ENCODE measurements around the gene MTERF2. TPM values are rescaled to one million over a fixed set of nuclear protein-coding genes. Genes with fewer than 3 reads are reported as not detected.
A peak's percentile ranks its signal among the peaks of the same experiment; 100 is the strongest.

The MTERF2 gene
- total and polyA plus RNA-seq, 2 of the 13 experiments (the other 11 are each of a cell fraction or from before 2014, with no cell fraction given), result 8.0 to 11.6 TPM

GRCh38 chr12:106975993-106976658, 10.8 kb downstream of the MTERF2 start (continued):
- TF ChIP-seq DDIT3 (CRISPR knock-in tag; IDR thresholded peaks at IDR 0.05), result no peak
- peak in 1 of 2 experiments; percentile 76; a peak in 2 of 4 replicates for TF ChIP-seq EP300 (IDR thresholded peaks at IDR 0.05; ENCODE audit: low read depth in 2 of 2, low read length in 2 of 2)
- peak; percentile 50; the same call in 1 of the 2 replicates for TF ChIP-seq EP300 (CRISPR knock-in tag; IDR thresholded peaks at IDR 0.05; ENCODE audit: borderline replicate concordance)
- no peak for TF ChIP-seq ZNF407 (CRISPR knock-in tag; IDR thresholded peaks at IDR 0.05; ENCODE audit: not compliant biosample characterization)
- no peak for TF ChIP-seq ZNF335 (CRISPR knock-in tag; IDR thresholded peaks at IDR 0.05)
- TF ChIP-seq PCBP2 (optimal IDR thresholded peaks at IDR 0.05; ENCODE audit: low read depth, low read length, poor library complexity, severe bottlenecking), result no peak
- TF ChIP-seq ZFYVE20 (CRISPR knock-in tag; IDR thresholded peaks at IDR 0.05; ENCODE audit: borderline replicate concordance, low read depth), result no peak
- no peak for TF ChIP-seq ZNF235 (CRISPR knock-in tag; IDR thresholded peaks at IDR 0.05; ENCODE audit: borderline replicate concordance)
- no peak for TF ChIP-seq MIER2 (CRISPR knock-in tag; IDR thresholded peaks at IDR 0.05)
- TF ChIP-seq ZNF672 (CRISPR knock-in tag; IDR thresholded peaks at IDR 0.05), result no peak
- TF ChIP-seq AFF4 (CRISPR knock-in tag; IDR thresholded peaks at IDR 0.05), result no peak
- no peak for TF ChIP-seq HCFC1 (IDR thresholded peaks at IDR 0.05; ENCODE audit: low read depth, low read length)
- TF ChIP-seq HNF4A (CRISPR knock-in tag; IDR thresholded peaks at IDR 0.05), result peak; percentile 85
- peak; percentile 63; the same call in 1 of the 2 replicates for TF ChIP-seq FOXK1 (CRISPR knock-in tag; IDR thresholded peaks at IDR 0.05; ENCODE audit: borderline replicate concordance, low read depth)
